Lung (tissue), 12 donors: ENCODE results near the gene GNG12. TPM values are rescaled to one million over a fixed set of nuclear protein-coding genes. Genes with fewer than 3 reads are reported as not detected.
A peak's percentile ranks its signal among the peaks of the same experiment; 100 is the strongest.

Experiments
- ATAC-seq: fragments of 200-7000 bp; cut with Tn5 transposase; one replicate; pipeline ENCODE4 v1.9.1; 2020; ENCODE audit warnings: moderate number of reproducible peaks; ENCODE audit not compliant: insufficient read depth, low FRiP score
- DNase-seq, 3 donors: peaks; one replicate each; pipeline ENCODE4 v3.0.0-alpha.2; 2013 to 2017
- H3K27ac ChIP-seq, 2 donors: one replicate each; pipeline ENCODE4 v1.5.1; 2013; ENCODE audit warnings: mild to moderate bottlenecking in 2 of 2, moderate library complexity in 2 of 2, control low read depth in 1 of 2, inconsistent platforms in 1 of 2, low read depth in 1 of 2, low read length in 1 of 2
- H3K27me3 ChIP-seq, 3 donors: one replicate each; pipeline ENCODE4 v1.5.1; 2013; ENCODE audit warnings: low read length in 2 of 3; ENCODE audit not compliant: control insufficient read depth in 3 of 3, insufficient read depth in 3 of 3
- H3K36me3 ChIP-seq, 4 donors: one replicate each; pipeline ENCODE4 v1.5.1; 2013; ENCODE audit warnings: low read length in 4 of 4, mild to moderate bottlenecking in 1 of 4, moderate library complexity in 1 of 4; ENCODE audit not compliant: control insufficient read depth in 4 of 4, insufficient read depth in 4 of 4
- H3K4me1 ChIP-seq, 5 donors: one replicate each; pipeline ENCODE4 v1.5.1; 2013; ENCODE audit warnings: low read length in 5 of 5, mild to moderate bottlenecking in 2 of 5, moderate library complexity in 1 of 5; ENCODE audit not compliant: control insufficient read depth in 5 of 5, insufficient read depth in 5 of 5
- H3K4me3 ChIP-seq: one replicate; pipeline ENCODE4 v1.5.1; 2013; ENCODE audit warnings: mild to moderate bottlenecking, control low read depth, moderate library complexity
- H3K9ac ChIP-seq, 2 donors: one replicate each; pipeline ENCODE4 v1.5.1; 2013; ENCODE audit warnings: low read length in 2 of 2, control low read depth in 1 of 2; ENCODE audit not compliant: insufficient read depth in 1 of 2
- H3K9me3 ChIP-seq, 4 donors: one replicate each; pipeline ENCODE4 v1.5.1; 2013; ENCODE audit warnings: low read length in 3 of 4, mild to moderate bottlenecking in 1 of 4, moderate library complexity in 1 of 4; ENCODE audit not compliant: control insufficient read depth in 4 of 4, insufficient read depth in 3 of 4
- WGBS, 2 donors: extraction: QIAGEN DNeasy Blood & Tissue Kit; methylation state at CpG; one replicate each; pipeline ENCODE4 v1.1.7; 2013; 5-methylcytosine and 5-hydroxymethylcytosine counted together
- polyA plus RNA-seq, 2 donors: library from polyadenylated mRNA; stranded (reverse); fragments of 200-250 nt; gene quantifications; one replicate each; pipeline ENCODE4 v1.2.1, GENCODE V29; 2013
- total RNA-seq, 2 donors: library from RNA; depleted of rRNA in 1 of 2; stranded (reverse); fragments of >200 nt in 1 of 2; gene quantifications; one replicate each; pipeline ENCODE4 v1.2.1, GENCODE V29; 2014 to 2021
- TF ChIP-seq, protein P1 (sequence below): IDR thresholded peaks from 2 replicates; pipeline ENCODE4 v1.5.1; 2012; ENCODE audit warnings: mild to moderate bottlenecking; ENCODE audit errors: control extremely low read depth, extremely low read depth
- donor health status: control.
- donor health status: control.
- donor health status: Bipolar disorder and iron deficiency.
- donor health status: healthy.
- donor health status: DM: yes; HTN: yes; CAD: no.

Gene GNG12
- total and polyA plus RNA-seq, 4 donors, result 14.0 to 68.4 (median 32.1) TPM

DNA sequence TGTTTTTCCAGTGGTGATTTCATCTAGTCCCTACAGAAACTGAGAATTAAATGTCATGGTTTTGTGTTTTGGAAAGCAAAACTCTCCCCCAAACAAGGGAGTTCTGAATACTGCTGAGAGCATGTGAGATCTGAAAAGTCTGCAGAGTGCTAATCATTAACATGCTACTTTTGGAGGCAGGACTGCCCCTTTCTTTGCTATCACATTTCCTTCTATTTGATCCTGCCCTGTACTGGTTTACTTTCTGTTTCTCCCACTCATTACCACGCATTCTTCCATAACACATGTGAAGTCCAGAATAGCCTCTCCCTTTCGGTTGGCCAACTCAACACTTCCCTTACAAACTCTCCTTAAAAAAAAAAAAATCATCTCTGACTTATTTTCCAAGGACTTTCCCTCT lies 84.6 kb downstream of the GNG12 start:
- TF ChIP-seq, protein P1, sequence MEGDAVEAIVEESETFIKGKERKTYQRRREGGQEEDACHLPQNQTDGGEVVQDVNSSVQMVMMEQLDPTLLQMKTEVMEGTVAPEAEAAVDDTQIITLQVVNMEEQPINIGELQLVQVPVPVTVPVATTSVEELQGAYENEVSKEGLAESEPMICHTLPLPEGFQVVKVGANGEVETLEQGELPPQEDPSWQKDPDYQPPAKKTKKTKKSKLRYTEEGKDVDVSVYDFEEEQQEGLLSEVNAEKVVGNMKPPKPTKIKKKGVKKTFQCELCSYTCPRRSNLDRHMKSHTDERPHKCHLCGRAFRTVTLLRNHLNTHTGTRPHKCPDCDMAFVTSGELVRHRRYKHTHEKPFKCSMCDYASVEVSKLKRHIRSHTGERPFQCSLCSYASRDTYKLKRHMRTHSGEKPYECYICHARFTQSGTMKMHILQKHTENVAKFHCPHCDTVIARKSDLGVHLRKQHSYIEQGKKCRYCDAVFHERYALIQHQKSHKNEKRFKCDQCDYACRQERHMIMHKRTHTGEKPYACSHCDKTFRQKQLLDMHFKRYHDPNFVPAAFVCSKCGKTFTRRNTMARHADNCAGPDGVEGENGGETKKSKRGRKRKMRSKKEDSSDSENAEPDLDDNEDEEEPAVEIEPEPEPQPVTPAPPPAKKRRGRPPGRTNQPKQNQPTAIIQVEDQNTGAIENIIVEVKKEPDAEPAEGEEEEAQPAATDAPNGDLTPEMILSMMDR, result no peak
- peak; percentile 25 to 73 (median 63) for DNase-seq
- peak overlapping the region; percentile 47 to 71 for H3K27ac ChIP-seq
- peaks cover 4 to 26% (median 8%) of the 10 kb centered on the region in 5 donors for H3K4me1 ChIP-seq
- peak; percentile 73 for ATAC-seq
- H3K27me3 ChIP-seq, result no peaks in the 10 kb centered on the region
- no peaks in the 10 kb centered on the region for H3K36me3 ChIP-seq
- WGBS, 2 donors, result 13 to 21% methylated on average over 2 of the region's 2 CpGs
- H3K9ac ChIP-seq, result no peak overlapping the region
- no peak overlapping the region for H3K4me3 ChIP-seq
- peaks cover 0 to 2% (median 0%) of the 10 kb centered on the region in 4 donors for H3K9me3 ChIP-seq

DNA sequence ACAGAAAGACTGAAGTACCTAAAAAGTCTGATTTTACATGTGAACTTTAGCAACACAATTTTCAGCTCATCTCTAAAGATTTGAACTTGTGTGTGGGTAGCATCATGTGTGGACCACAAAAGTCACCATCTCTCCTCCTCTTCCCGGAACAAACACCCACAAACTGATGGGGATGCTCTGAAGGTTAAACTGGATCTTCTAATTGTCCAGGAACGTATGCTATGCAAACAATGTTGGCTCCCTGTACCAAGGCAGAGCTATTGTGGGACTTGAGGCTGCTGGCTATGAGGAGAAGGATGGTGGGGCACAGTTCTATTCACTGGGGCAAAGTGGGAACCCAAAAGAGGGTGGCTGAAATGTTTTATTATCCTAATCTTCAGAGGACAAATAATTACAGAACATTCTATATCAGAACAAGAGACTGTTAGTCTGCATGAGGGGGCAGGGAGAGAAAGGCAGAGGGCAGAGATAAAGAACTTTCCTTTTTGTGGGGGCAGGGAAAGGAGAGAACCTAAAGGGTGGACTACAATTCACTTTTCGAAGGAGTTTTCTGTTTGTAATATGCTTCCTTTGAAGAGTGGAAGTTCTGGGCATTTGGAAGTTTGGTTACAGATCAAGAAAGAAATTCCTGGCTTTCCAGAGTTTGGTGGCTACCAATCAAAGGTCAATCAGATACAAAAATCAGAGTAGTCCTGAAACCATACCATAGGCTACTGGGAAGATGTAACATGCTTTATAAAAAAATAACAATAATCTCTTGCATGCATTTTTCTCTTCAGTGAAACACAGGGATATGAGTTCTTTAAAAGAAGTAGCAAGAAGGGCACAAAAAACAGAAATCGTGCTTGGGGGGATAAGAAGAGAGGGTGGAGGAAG lies 85.4 kb downstream of the GNG12 start:
- ATAC-seq, result no peak
- DNase-seq, result no peak
- peak overlapping the region in 1 of 2 donors; percentile 4 for H3K9ac ChIP-seq
- no peaks in the 10 kb centered on the region for H3K27me3 ChIP-seq
- TF ChIP-seq, protein P1, result no peak
- H3K4me1 ChIP-seq, result peaks cover 4 to 26% (median 11%) of the 10 kb centered on the region in 5 donors
- no peaks in the 10 kb centered on the region for H3K36me3 ChIP-seq
- H3K9me3 ChIP-seq, result peaks cover 0 to 2% (median 0%) of the 10 kb centered on the region in 4 donors
- WGBS, 2 donors, result 45 to 70% methylated on average over 4 of the region's 4 CpGs
- peak overlapping the region; percentile 47 to 71 for H3K27ac ChIP-seq
- H3K4me3 ChIP-seq, result no peak overlapping the region

DNA sequence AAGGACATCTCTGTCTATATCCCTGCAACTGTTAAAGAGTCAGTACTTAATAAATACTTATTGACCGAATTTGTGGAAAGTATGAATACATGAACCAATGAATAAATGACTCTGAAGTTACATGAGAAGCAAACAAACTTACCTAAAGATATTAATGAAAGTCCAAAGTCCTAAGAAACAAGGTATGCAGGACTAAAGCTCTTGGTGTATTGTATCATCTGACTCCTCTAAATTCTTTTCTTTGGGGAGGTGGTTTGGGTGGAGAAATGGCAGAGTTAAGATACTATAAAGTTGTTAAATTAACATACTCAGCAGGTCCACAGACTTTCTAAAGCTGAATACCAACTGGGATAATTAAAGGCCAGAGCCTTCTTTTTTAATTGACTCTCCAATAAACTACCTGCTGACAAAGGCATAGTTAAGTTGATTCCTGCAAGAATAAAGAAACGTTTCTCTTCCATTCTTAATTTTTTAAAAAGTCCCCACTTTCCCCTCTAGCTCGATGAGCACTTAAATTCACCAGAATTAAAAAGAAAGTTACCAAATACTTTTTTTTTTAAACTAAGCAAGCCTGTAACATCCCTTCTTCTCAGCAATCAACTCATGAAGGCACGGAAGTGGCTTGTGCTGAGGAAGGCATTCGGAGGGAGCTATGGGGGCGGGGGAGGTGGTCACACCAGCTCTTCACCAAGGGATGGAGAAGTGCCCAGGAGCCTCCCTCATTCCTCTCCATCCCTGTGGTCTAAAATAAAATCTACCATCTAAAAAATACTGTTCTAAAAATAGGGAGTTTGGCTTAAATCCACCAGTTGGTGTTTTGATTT lies 87.2 kb downstream of the GNG12 start:
- DNase-seq (no peak), ATAC-seq (no peak)
- no peak overlapping the region for H3K4me3 ChIP-seq
- H3K27ac ChIP-seq, result no peak overlapping the region
- 61 to 65% methylated on average over 6 of the region's 6 CpGs for WGBS, 2 donors
- H3K9me3 ChIP-seq, result peaks cover 0 to 2% (median 0%) of the 10 kb centered on the region in 4 donors
- TF ChIP-seq, protein P1, result no peak
- H3K4me1 ChIP-seq, result peaks cover 5 to 26% (median 11%) of the 10 kb centered on the region in 5 donors
- no peak overlapping the region for H3K9ac ChIP-seq
- no peaks in the 10 kb centered on the region for H3K27me3 ChIP-seq
- no peaks in the 10 kb centered on the region for H3K36me3 ChIP-seq
